HFFc6 (cell line): ENCODE results near the gene OPN3. TPM values are rescaled to one million over a fixed set of nuclear protein-coding genes. Genes with fewer than 3 reads are reported as not detected.

Experiments used
- DNase-seq: peaks from one replicate; pipeline ENCODE4 v3.0.0-alpha.2; 2018
- H3K27ac Mint-ChIP-seq: 2 replicates; pipeline ENCODE4 v1.8.0; 2020; ENCODE audit warnings: mild to moderate bottlenecking, mixed read lengths
- H3K27me3 Mint-ChIP-seq: 2 replicates; pipeline ENCODE4 v1.8.0; 2021; ENCODE audit warnings: mild to moderate bottlenecking, moderate library complexity, mixed read lengths; ENCODE audit not compliant: insufficient read depth
- H3K36me3 Mint-ChIP-seq: 2 replicates; pipeline ENCODE4 v1.8.0; 2021; ENCODE audit warnings: low read depth, mixed read lengths
- H3K4me1 Mint-ChIP-seq: 2 replicates; pipeline ENCODE4 v1.8.0; 2020; ENCODE audit warnings: low read depth, mixed read lengths
- H3K4me3 Mint-ChIP-seq: 2 replicates; pipeline ENCODE4 v1.8.0; 2020; ENCODE audit warnings: mild to moderate bottlenecking, moderate library complexity, mixed read lengths
- H3K9me3 Mint-ChIP-seq: 2 replicates; pipeline ENCODE4 v1.8.0; 2020; ENCODE audit warnings: mild to moderate bottlenecking, mixed read lengths
- total RNA-seq, 6 experiments: library from RNA; stranded (reverse); fragmentation: NEBNext Ultra II Directional; extraction: Animal tissue kit (Norgen Biotek cat#: 25700); gene quantifications; 2 replicates in 1 of 6; 3 replicates in 5 of 6; pipeline ENCODE4 v1.2.3, GENCODE V29; 2021
- TF ChIP-seq, protein P1 (sequence below): fragments of 200-600 bp; sonication (generic); IDR thresholded peaks from 2 replicates; pipeline ENCODE4 v1.5.0; 2021; ENCODE audit warnings: antibody characterized with exemption, mild to moderate bottlenecking

Gene OPN3
- total RNA-seq, 6 experiments from 2014 or later, result 7.3 to 13.1 (median 9.7) TPM

DNA sequence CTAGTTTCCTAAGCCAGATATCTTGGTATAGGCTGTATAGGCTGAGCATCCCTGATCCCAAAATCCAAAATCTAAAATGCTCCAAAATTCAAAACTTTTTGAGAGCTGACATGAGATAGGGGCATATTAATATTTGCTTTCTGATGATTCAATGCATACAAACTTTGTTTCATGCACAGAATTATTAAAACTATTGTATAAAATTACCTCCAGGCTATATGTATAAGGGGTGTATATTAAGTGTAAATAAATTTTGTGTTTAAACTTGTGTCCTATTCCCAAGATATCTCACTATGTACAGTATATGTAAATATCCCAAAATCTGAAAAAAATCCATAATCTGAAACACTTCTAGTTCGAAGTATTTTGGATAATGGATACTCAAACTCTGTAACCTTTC lies 14.5 kb upstream of the OPN3 start:
- no peaks in the 10 kb centered on the region for H3K9me3 Mint-ChIP-seq
- no peaks in the 10 kb centered on the region for H3K36me3 Mint-ChIP-seq
- peaks cover 6% of the 10 kb centered on the region for H3K4me1 Mint-ChIP-seq
- no peak overlapping the region for H3K4me3 Mint-ChIP-seq
- peaks cover 4% of the 10 kb centered on the region; the same call in 1 of the 2 replicates for H3K27me3 Mint-ChIP-seq
- no peak for DNase-seq
- TF ChIP-seq, protein P1, sequence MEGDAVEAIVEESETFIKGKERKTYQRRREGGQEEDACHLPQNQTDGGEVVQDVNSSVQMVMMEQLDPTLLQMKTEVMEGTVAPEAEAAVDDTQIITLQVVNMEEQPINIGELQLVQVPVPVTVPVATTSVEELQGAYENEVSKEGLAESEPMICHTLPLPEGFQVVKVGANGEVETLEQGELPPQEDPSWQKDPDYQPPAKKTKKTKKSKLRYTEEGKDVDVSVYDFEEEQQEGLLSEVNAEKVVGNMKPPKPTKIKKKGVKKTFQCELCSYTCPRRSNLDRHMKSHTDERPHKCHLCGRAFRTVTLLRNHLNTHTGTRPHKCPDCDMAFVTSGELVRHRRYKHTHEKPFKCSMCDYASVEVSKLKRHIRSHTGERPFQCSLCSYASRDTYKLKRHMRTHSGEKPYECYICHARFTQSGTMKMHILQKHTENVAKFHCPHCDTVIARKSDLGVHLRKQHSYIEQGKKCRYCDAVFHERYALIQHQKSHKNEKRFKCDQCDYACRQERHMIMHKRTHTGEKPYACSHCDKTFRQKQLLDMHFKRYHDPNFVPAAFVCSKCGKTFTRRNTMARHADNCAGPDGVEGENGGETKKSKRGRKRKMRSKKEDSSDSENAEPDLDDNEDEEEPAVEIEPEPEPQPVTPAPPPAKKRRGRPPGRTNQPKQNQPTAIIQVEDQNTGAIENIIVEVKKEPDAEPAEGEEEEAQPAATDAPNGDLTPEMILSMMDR, result no peak
- no peak overlapping the region for H3K27ac Mint-ChIP-seq

- H3K4me1 Mint-ChIP-seq, result peaks cover 6% of the 10 kb centered on the region
- no peaks in the 10 kb centered on the region for H3K36me3 Mint-ChIP-seq
- no peak for DNase-seq
- no peak overlapping the region for H3K4me3 Mint-ChIP-seq
- H3K9me3 Mint-ChIP-seq, result no peaks in the 10 kb centered on the region
- H3K27ac Mint-ChIP-seq, result no peak overlapping the region
- peaks cover 4% of the 10 kb centered on the region; the same call in 1 of the 2 replicates for H3K27me3 Mint-ChIP-seq
- TF ChIP-seq, protein P1, result no peak
Observed at GRCh38 chr1:241654019-241654418, 13.8 kb upstream of the OPN3 start.

DNA sequence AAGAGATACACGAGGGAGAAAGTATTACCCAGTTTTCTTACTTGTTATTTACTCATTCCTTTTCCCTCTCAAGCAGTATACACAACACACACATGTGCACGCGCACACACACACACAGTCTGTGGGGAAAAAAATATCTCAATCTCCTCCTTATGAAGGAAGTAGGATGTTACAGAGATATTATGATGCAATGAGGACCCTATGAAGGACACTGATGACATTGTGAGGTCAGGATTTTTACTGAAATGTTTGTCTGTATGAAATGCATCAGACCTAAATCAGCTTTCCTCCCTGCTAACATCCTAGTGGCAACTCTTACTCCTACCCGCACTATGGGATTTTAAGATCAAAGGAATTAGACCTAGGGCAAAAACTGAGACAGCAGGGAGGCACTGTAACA lies 11.8 kb upstream of the OPN3 start, which contains the start of gene WDR64:
Gene WDR64 (plus strand): TSS at position 270 of the 400 bp plus-strand sequence. CDS start 204 bp downstream, outside the sequence.
- TF ChIP-seq, protein P1, result no peak
- Mint-ChIP-seq H3K27me3 (peaks cover 4% of the 10 kb centered on the region; the same call in 1 of the 2 replicates), H3K4me1 (peaks cover 7% of the 10 kb centered on the region; the same call in 1 of the 2 replicates)

DNA sequence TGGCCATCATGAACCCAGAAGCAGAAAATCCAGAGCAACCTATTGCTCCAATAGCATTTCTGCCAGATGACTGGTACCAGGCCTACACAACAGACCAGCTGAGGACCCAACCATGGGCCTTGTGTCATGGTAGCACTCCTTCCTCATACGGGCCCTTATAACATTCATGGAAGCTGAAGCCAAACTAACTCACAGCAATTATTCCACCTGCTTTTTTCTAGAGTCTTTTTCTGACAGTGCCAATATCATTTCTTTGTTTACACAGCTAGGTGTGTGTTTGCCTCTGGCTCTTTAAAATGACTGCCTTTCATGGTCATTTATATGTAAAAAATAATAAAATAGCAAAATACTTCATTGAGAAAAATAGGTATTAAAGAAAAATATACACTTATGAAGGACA lies 8.0 kb upstream of the OPN3 start:
- H3K9me3 Mint-ChIP-seq, result no peaks in the 10 kb centered on the region
- no peak for DNase-seq

More for the DNA sequence above, 11.8 kb upstream of the OPN3 start, which contains the start of gene WDR64:
- DNase-seq, result no peak
- no peak within 1 kb of the TSS for H3K4me3 Mint-ChIP-seq
- H3K36me3 Mint-ChIP-seq, result no peaks in the 10 kb centered on the region
- H3K9me3 Mint-ChIP-seq, result no peaks in the 10 kb centered on the region
- no peak within 1 kb of the TSS for H3K27ac Mint-ChIP-seq

DNA sequence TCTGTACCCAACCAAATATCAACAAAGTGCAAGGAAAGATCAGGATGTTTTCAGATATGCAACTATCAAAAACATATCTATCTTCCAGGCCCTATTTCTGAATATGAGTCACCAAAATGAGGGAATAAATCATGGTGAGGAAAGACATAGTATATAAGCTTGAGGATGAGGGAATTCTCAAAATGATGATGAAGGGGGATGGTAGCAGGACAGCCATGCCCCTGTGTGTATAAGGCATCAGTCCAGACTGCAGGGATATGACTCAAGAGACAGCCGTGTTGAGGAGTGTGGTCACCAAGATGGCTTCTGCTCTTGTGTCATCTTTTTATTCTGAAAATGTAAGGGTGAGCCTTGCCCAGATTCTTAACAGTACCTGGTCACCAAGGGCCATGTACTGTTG lies 7.5 kb upstream of the OPN3 start:
- H3K4me1 Mint-ChIP-seq, result peaks cover 7% of the 10 kb centered on the region; the same call in 1 of the 2 replicates
- no peak overlapping the region for H3K4me3 Mint-ChIP-seq
- H3K36me3 Mint-ChIP-seq, result no peaks in the 10 kb centered on the region
- no peak for DNase-seq
- no peak overlapping the region for H3K27ac Mint-ChIP-seq
- TF ChIP-seq, protein P1, result no peak
- no peaks in the 10 kb centered on the region; the same call in 1 of the 2 replicates for H3K9me3 Mint-ChIP-seq
- H3K27me3 Mint-ChIP-seq, result peaks cover 10% of the 10 kb centered on the region

More for the DNA sequence above, 8.0 kb upstream of the OPN3 start:
- H3K27me3 Mint-ChIP-seq, result peaks cover 10% of the 10 kb centered on the region
- no peak overlapping the region for H3K4me3 Mint-ChIP-seq
- H3K27ac Mint-ChIP-seq, result no peak overlapping the region
- no peaks in the 10 kb centered on the region for H3K36me3 Mint-ChIP-seq
- peaks cover 7% of the 10 kb centered on the region; the same call in 1 of the 2 replicates for H3K4me1 Mint-ChIP-seq
- TF ChIP-seq, protein P1, result no peak
